GM23338 (cell line): ENCODE results near the gene ZNF439.
"Not testable (repeated sequence)": the region's sequence is repeated elsewhere in the genome, so short reads cannot be mapped to it uniquely, and the experiment has no call there.

Experiments
- CREB1 ChIP-seq: fragments of 250-450 bp; sonication (Bioruptor Pico); IDR thresholded peaks from 2 replicates; pipeline ENCODE4 v1.5.0; 2020; ENCODE audit warnings: low read depth, mild to moderate bottlenecking, moderate library complexity
- CTCF ChIP-seq, 2 experiments: fragments of 200-600 bp in 1 of 2; sonication (generic) in 1 of 2; conservative IDR thresholded peaks; 2 replicates each; pipeline versions ENCODE4 v1.5.1 to v1.6.1; 2016 to 2017; ENCODE audit warnings: antibody characterized with exemption in 2 of 2, low read depth in 2 of 2, mild to moderate bottlenecking in 2 of 2, moderate library complexity in 1 of 2
- EZH2 ChIP-seq: fragments of 200-600 bp; sonication (generic); IDR thresholded peaks from one replicate; pipeline ENCODE4 v1.8.0; 2017; ENCODE audit warnings: antibody characterized with exemption, mild to moderate bottlenecking, low read depth; ENCODE audit not compliant: unreplicated experiment
- EZH2phosphoT487 ChIP-seq: fragments of 200-600 bp; sonication (generic); IDR thresholded peaks from one replicate; pipeline ENCODE4 v1.8.1; 2018; ENCODE audit warnings: antibody characterized with exemption; ENCODE audit not compliant: unreplicated experiment
- JUNB ChIP-seq: IDR thresholded peaks from one replicate; pipeline ENCODE4 v1.6.1; 2016; ENCODE audit warnings: antibody characterized with exemption; ENCODE audit not compliant: unreplicated experiment
- NANOG ChIP-seq: IDR thresholded peaks from 2 replicates; pipeline ENCODE4 v1.6.1; 2016; ENCODE audit warnings: antibody characterized with exemption, borderline replicate concordance
- POLR2AphosphoS5 ChIP-seq: IDR thresholded peaks from 2 replicates; pipeline ENCODE4 v1.6.1; 2016; ENCODE audit warnings: antibody characterized with exemption, low read depth
- REST ChIP-seq: IDR thresholded peaks from one replicate; pipeline ENCODE4 v1.6.1; 2018; ENCODE audit warnings: antibody characterized with exemption; ENCODE audit not compliant: unreplicated experiment
- STAT1 ChIP-seq: IDR thresholded peaks from one replicate; pipeline ENCODE4 v1.6.1; 2016; ENCODE audit warnings: antibody characterized with exemption; ENCODE audit not compliant: unreplicated experiment
- ZNF331 ChIP-seq: fragments of 250-450 bp; sonication (Bioruptor Pico); IDR thresholded peaks from 2 replicates; pipeline ENCODE4 v1.5.0; 2020; ENCODE audit warnings: low read depth, mild to moderate bottlenecking, moderate library complexity
- ZNF462 ChIP-seq: fragments of 250-450 bp; sonication (Bioruptor Pico); IDR thresholded peaks from 2 replicates; pipeline ENCODE4 v1.5.0; 2020; ENCODE audit warnings: mild to moderate bottlenecking, moderate library complexity

- not testable (repeated sequence) for TF ChIP-seq CTCF (conservative IDR thresholded peaks at IDR 0.05; ENCODE audit: low read depth in 2 of 2); CREB1 (CRISPR knock-in tag); REST; POLR2AphosphoS5; EZH2phosphoT487; NANOG; EZH2; JUNB; ZNF331 (CRISPR knock-in tag); ZNF462 (CRISPR knock-in tag); STAT1
Observed at GRCh38 chr19:11850289-11850688, 1.8 kb downstream of the ZNF439 start.
